Fibroblast of skin of abdomen (primary cell): ENCODE measurements around the gene USP53.
"Not testable (repeated sequence)": the region's sequence is repeated elsewhere in the genome, so short reads cannot be mapped to it uniquely, and the experiment has no call there.

Source experiments
- DNase-seq: peaks from one replicate; pipeline ENCODE4 v3.0.0-alpha.2; 2013

The USP53 gene

DNA sequence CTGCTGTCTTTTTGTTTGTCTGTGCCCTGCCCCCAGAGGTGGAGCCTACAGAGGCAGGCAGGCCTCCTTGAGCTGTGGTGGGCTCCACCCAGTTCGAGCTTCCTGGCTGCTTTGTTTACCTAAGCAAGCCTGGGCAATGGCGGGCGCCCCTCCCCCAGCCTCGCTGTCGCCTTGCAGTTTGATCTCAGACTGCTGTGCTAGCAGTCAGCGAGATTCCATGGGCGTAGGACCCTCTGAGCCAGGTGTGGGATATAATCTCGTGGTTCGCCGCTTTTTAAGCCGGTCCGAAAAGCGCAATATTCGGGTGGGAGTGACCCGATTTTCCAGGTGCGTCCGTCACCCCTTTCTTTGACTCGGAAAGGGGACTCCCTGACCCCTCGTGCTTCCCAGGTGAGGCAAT, 67.0 kb downstream of the USP53 start:
- DNase-seq = not testable (repeated sequence)

- DNase-seq = not testable (repeated sequence)
These were observed 67.4 kb downstream of the USP53 start for GRCh38 chr4:119279945-119280344.

- no peak for DNase-seq
These were observed 68.9 kb downstream of the USP53 start for GRCh38 chr4:119281393-119281792.

DNA sequence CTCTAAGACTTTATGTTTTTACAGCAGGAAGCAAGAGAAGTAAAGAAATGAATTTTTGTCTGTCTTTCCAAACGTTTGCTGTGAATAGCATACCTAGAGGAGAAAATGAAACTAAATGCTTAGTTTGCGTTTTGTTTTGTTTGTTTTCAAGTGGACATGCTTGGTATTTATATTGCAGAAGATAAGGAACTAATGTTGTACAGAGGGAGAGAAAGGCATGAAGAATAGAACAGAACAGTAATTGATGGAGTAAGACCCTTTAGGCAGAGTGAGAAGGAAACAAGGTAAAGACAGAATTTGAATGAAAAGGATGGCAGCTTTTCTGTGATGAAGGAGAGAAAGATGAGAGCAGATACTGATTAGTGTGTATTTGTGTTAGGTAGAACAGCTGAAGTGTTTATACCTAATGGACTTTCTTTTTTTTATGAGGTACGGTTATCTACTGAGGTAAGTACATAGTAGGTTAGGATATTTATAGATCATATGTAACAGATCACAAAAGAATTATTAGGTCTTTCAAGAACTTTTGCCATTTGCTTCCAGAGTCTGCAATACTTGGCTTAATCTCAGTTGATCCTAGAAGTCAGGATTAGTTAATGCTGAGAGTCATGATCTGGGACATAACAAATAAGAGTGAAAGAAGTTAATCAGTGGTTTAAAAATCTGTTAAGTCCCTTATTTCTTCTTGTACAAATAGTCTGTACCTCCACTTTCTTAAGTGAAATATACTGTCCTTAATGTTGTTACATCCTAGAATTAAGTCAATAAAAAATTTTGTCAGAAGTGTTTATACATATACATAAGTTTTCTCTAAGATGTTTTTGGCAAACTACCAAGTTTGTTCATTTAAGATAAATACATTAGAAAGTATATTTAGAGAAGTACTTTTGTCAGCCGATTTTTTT, 72.6 kb downstream of the USP53 start:
- no peak for DNase-seq

- DNase-seq = peak; percentile 76
These were observed 74.0 kb downstream of the USP53 start for GRCh38 chr4:119286377-119287002.

DNA sequence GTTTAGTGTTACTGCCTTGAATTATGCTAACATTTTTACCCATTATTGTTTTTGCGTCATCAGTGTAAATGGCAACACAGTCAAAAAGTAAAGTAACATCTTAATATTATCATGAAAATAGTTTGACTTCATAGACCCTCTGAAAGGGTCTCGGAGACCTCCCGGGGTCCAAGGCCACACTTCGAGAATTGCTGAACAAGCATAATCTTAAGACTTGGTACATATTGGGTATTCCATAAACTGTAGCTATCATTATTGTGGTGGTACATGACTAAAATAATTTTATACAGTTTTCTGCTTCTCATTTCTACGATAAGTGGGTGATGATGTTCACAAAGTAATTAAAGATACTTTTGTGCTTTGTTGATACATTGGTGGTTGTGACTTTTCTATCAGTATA, 76.8 kb downstream of the USP53 start:
- no peak for DNase-seq

- no peak for DNase-seq
These were observed 78.1 kb downstream of the USP53 start for GRCh38 chr4:119290598-119290997.

DNA sequence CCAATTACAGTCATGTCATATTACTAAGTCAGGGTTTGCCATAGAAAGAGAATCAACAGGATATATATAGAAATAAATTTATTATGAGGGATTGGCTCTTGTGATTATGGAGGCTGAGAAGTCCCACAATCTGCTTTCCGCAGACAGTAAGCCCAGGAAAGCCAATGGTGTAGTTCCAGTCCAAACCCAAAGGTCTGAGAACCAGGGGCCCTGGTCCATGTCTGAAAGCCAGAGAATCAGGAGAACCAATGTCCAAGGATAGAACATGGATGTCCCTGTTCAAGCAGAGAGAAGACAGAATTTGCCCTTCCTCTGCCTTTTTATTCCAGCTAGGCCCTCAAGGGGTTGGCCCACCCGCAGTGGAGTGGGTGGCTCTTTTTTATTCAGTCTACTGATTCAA, 83.8 kb downstream of the USP53 start:
- DNase-seq = no peak

- no peak for DNase-seq
These were observed 85.3 kb downstream of the USP53 start for GRCh38 chr4:119297795-119298194.

- no peak for DNase-seq
These were observed 86.8 kb downstream of the USP53 start for GRCh38 chr4:119299260-119299671.

GRCh38 chr4:119299741-119300100, 87.2 kb downstream of the USP53 start:
- DNase-seq = no peak

GRCh38 chr4:119300101-119300978, 87.8 kb downstream of the USP53 start:
- DNase-seq = peak; percentile 93

GRCh38 chr4:119302073-119302832, 89.7 kb downstream of the USP53 start:
- no peak for DNase-seq

DNA sequence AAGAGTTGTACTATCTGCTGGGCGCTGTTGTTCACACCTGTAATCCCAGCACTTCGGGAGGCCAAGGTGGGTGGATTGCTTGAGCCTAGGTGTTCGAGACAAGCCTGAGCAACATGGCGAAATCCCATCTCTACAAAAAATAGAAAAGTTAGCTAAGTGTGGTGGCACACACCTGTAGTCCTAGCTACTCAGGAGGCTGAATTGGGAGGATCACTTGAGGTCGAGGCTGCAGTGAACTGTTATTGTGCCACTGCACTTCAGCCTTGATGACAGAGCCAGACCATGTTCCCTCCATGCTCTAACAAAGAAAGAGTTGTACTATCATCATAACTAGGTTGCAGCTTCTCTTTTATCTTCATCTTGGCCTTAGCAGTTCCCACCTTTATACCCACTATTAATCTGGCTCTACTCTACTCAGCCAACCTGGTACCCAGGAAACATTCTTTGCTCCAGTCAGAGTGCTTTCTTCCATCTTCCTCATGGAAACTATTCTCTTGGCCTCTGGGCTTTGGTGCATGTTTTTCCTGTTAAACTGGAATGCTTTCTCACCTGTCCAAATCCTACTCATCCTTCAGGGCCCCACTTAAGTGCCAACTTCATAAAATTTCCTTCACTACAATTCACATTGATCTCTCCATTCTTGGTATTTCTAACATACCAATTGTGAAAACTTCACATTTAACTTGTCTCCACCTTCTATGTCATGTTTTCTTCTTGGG, 91.2 kb downstream of the USP53 start:
- DNase-seq = no peak

- no peak for DNase-seq
These were observed 91.9 kb downstream of the USP53 start for GRCh38 chr4:119304431-119304830.

- DNase-seq = no peak
These were observed 95.1 kb downstream of the USP53 start for GRCh38 chr4:119307606-119308005.

DNA sequence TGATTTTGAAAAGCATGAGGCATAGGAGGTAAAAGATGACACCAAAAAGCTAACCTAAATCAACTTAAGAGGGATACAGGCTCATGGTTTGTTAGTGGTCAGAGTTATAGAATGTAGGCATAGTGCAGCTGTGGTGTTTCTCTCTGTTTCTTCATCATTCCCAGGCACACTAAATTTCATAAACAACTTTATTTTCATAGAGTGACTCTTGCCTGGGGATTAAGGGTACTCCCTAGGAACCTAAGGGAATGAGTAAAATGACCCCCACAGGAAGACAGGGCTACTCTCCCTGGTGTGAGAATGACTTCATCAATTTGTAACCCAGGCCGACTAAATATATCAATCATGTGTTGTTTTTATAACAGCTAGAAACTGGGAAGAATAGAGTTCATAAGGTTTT, 98.3 kb downstream of the USP53 start:
- DNase-seq = no peak

- DNase-seq = no peak
These were observed 100.7 kb downstream of the USP53 start for GRCh38 chr4:119313237-119313636.

- peak; percentile 49 for DNase-seq
These were observed 101.8 kb downstream of the USP53 start for GRCh38 chr4:119314356-119314755.

- DNase-seq = no peak
These were observed 102.5 kb downstream of the USP53 start for GRCh38 chr4:119315036-119315435.

DNA sequence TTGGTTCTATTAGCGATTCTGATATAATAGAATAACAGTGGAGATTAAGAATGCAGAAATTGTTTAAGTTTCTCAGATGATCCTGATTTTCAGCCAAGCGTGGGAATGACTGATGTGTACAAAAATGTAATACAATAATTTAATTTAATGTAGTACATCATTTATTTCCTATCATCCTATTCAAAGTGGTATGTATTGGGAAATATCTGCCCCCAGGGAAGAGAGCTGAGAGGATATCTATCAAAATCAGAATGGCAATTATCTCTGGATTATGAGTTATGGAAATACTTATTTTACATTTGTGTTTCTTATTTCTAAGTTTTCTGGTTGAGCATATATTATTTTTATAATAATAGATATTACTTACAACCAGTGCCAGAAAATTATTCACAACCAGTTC, 105.5 kb downstream of the USP53 start:
- DNase-seq = no peak
